ENCODE results near the gene PODXL.

DNA sequence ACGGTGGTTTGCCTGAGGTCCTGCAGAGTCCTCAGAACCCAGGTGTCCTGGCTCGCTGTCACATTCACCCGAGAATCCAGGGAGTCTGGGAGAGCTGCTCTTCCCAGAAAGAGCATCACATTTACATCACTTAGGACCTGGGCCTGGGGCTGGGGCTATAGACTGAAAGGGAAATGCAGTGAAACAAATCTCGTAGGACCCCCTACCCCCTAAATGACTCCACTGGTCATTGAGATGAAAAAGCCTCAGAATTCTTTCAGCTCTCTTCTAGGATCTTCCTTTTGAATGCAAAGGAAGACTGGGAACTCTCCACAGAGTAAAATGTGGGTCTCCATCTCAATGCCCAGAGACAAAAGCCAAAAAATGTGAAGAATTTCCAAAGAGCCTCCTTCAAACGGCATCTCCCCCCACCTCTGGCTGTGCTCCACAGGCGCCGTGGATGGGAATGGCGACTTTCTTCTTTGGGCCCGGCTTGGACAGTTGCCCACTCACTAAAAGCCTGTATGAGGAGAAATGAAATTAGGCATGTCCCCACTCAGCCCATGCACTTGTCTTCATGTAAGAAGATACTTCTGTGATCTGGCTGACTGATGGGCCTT is 49.0 kb upstream of the PODXL start:
- TF ChIP-seq, protein P1, sequence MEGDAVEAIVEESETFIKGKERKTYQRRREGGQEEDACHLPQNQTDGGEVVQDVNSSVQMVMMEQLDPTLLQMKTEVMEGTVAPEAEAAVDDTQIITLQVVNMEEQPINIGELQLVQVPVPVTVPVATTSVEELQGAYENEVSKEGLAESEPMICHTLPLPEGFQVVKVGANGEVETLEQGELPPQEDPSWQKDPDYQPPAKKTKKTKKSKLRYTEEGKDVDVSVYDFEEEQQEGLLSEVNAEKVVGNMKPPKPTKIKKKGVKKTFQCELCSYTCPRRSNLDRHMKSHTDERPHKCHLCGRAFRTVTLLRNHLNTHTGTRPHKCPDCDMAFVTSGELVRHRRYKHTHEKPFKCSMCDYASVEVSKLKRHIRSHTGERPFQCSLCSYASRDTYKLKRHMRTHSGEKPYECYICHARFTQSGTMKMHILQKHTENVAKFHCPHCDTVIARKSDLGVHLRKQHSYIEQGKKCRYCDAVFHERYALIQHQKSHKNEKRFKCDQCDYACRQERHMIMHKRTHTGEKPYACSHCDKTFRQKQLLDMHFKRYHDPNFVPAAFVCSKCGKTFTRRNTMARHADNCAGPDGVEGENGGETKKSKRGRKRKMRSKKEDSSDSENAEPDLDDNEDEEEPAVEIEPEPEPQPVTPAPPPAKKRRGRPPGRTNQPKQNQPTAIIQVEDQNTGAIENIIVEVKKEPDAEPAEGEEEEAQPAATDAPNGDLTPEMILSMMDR (optimal IDR thresholded peaks at IDR 0.05 in 1 of 3, IDR thresholded peaks at IDR 0.05 in 1 of 3, conservative IDR thresholded peaks at IDR 0.05 in 1 of 3; ENCODE audit: extremely low read depth in 1 of 3, insufficient read depth in 2 of 3, low read length in 3 of 3) = no peak
- no peak for TF ChIP-seq EZH2 (IDR thresholded peaks at IDR 0.05; ENCODE audit: low read length)

All from keratinocyte (primary cell).